ENCODE measurements around the gene B3GALNT1.
A peak's percentile ranks its signal among the peaks of the same experiment; 100 is the strongest.

B3GALNT1 gene

GRCh38 chr3:161072751-161073150 is 32.4 kb downstream of the B3GALNT1 start:
- DNase-seq, result no peak

- DNase-seq, result no peak
These were observed 32.9 kb downstream of the B3GALNT1 start for GRCh38 chr3:161072211-161072621.

- no peak for DNase-seq
These were observed 34.0 kb downstream of the B3GALNT1 start for GRCh38 chr3:161070980-161071663.

GRCh38 chr3:161070252-161070930 is 34.8 kb downstream of the B3GALNT1 start:
- no peak for DNase-seq

GRCh38 chr3:161069511-161070251 is 35.5 kb downstream of the B3GALNT1 start:
- DNase-seq, result peak; percentile 1

- no peak for DNase-seq
These were observed 37.8 kb downstream of the B3GALNT1 start for GRCh38 chr3:161067335-161067734.

GRCh38 chr3:161066930-161067329 is 38.2 kb downstream of the B3GALNT1 start:
- no peak for DNase-seq

- DNase-seq, result no peak
These were observed 40.7 kb downstream of the B3GALNT1 start for GRCh38 chr3:161064413-161064812.

GRCh38 chr3:161054860-161055604 is 50.1 kb downstream of the B3GALNT1 start:
- DNase-seq, result no peak

- DNase-seq, result no peak
These were observed 53.3 kb downstream of the B3GALNT1 start for GRCh38 chr3:161051856-161052255.

- no peak for DNase-seq
These were observed 54.2 kb downstream of the B3GALNT1 start for GRCh38 chr3:161050935-161051334.

- no peak for DNase-seq
These were observed 55.4 kb downstream of the B3GALNT1 start for GRCh38 chr3:161049683-161050248.

- DNase-seq, result no peak
These were observed 61.7 kb downstream of the B3GALNT1 start for GRCh38 chr3:161043336-161044035.

- no peak for DNase-seq
These were observed 63.1 kb downstream of the B3GALNT1 start for GRCh38 chr3:161042023-161042501.

GRCh38 chr3:161038725-161039124 is 66.4 kb downstream of the B3GALNT1 start:
- no peak for DNase-seq

- no peak for DNase-seq
These were observed 69.4 kb downstream of the B3GALNT1 start for GRCh38 chr3:161035711-161036110.

- DNase-seq, result peak; percentile 3
These were observed 70.1 kb downstream of the B3GALNT1 start for GRCh38 chr3:161034913-161035550.

Data from CD4-positive, alpha-beta T cell treated with Interleukin-12 subunit alpha and Interleukin-12 subunit beta, for 1 hour (primary cell).